HuH-7 (cell line): ENCODE results near the gene CYGB.

Experiments used
- DNase-seq: peaks from one replicate; pipeline ENCODE4 v3.0.0; 2011; ENCODE audit warnings: low spot score

The CYGB gene

DNA sequence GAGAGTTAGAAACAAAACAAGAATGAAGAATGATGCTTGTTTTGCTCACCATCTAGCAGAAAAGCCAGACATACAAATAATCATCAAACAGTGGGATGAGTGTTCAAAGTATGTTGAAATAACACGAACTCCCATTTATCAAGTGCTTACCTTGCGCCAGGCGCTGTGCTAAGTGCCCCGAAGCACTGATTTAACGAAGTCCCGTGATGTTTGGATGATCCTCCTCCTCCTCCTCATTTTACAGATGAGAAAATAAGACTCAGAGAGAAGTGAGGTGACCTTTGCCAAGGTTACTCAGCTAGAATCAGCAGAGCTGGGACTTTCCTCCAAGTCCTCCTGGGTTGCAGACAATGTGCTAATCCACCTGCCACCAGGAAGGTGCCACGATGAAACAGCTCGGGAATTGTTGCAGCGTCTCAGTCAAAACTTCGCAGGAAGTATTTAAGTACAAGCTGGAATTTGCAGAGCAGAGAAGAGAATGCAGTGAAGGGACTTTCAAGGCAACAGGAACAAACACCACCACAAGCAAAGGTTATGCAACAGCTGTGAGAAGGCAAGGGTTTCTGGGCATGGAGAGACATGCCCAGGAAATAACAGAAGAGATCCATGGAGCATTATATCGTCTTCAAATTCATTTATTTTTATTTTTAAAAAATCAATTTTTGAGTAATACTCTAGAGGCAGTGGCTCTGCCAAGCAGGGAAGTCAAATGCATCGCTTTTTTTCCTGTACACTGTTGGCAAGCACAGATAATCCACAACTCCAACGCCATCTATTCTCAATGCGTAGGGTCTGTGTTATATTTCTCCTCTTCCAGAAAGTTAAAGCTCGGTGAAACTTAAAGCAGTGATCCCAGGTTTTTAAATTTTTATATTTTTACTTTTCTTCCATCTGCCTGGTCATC, 13.5 kb upstream of the CYGB start:
- DNase-seq = no peak

DNA sequence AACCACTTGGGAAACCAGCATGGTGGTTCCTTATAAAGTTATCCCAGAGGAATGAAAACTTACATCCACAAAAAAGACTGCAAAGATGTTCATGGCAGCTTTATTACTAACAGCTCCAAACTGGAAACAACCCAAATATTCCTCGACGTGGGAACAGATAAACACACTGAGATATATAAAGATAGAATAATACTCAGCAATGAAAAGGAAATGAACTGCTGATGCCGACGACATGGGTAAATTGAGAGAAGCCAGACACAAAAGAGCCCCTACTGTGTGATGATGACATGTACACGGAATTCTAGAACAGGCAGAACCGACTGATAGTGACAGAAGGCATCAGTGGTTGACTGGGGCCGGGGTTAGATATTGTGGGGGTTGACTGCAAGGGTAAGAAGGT, 12.0 kb upstream of the CYGB start:
- no peak for DNase-seq

DNA sequence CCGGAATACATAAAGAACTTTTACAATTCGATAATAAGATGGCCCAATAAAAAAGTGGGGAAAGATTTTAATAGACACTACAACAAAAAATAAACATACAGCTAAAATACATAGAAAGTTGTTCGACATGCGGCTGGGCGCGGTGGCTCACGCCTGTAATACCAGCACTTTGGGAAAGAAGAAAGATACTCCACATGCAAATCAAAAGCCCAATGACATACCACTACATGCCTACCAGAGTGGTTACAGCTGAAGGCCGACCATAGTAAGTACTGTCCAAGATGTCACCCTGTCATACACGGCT, 11.7 kb upstream of the CYGB start:
- DNase-seq = no peak

DNA sequence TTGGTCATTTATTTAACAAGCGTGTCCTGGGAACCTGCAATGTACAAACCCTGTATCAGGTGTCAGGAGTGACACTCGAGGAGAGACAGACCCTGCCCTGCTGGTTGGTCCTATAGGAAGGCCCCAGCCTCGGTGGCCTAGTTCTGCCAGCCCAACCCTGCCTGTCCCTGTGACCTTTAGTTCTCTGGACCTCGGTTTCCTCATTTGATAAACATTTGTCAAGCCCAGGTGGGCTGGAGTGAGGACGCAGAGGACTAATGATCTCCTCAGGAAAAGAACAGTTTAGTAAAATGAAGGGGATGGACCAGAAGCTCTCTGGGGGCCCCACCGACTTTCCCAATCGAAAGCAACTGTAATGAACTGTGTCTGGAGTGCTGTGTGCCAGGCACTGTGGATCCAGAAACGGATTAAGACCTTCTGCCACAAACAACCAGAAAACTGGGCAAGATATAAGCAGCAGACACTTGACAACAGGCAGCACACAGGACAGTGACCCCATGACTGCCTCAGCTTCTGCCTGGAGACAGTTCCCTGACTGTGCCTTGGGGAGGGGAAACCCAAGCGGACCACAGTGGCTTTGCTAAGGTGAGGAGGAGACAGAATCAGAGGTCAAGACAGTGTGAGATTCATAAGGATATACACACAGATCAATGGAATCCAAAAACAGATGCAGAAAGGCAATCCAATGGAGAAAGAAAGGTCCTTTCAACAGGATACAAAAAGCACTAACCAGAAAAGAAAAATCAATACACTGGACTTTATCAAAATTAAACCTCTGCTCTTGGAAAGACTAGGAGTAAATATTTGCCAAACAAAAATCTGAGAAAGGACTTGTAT, 11.1 kb upstream of the CYGB start:
- DNase-seq = no peak

DNA sequence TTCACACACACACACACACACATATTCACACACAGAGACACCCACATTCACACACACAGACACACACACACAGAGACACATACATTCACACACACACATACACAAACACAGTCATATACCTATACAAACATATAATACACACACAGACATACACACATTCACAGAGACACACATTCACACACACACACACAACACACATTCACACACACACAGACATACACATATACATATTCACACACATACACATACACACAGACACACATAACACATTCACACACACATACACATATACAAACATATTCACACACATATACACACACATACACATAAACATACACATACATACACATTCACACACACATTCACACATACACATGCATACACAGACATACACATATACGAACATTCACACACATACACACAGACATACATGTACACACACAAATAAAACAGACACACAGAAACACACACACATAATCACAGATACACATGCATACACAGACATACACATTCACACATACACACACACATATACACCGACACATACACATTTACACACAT, 10.2 kb upstream of the CYGB start:
- no peak for DNase-seq

DNA sequence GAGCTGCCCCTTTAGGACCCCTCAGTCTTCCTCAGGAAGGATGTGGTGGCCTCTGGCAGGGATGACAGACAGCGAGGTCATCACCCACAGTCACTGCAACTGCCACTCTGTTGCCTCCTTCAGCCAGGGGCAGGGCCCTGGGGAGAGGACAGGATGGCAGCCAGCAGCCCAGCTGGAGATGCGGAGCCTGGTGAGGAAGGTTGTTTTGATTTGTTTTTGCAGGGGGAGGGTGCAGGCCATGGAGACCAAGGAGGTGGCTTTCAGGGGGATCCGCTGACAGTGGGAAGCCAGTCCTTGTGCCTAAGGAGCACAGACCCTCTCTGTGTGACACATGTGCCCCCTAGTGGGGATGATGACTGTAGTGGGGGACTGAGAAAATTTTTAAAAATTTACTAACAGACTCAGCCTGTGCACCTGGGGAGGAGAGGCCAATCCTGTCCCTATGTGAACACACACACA, 9.7 kb upstream of the CYGB start:
- peak; percentile 89 for DNase-seq

DNA sequence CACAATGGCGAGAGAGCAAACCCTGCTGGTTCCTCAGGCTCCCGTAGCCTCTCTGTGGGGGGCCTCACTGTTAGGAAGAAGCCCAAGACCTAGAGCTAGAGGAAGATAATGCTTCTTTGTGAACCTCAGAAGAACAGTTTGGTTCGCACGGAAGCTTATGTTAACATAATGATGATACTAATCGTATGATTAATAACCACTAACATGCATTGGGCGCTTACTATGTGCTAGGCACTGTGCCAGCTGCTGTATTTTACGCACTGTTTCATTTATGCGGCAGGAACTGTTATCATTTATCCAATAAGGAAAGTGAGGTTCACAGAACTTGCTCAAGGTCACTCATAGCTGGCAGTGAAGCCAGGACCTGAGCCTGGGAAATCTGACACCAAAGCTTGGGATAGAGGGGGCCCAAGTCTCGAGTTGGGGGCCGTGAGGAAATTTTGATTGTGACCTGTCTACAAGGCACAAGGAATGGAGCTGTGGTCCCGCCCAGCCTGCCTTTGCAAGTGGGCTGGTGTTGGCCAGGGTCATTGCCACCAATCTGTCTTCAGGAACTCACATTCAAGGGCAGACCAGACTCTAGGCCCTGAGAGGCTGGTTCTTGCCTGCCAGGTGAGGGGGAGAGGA, 9.2 kb upstream of the CYGB start:
- no peak for DNase-seq

DNA sequence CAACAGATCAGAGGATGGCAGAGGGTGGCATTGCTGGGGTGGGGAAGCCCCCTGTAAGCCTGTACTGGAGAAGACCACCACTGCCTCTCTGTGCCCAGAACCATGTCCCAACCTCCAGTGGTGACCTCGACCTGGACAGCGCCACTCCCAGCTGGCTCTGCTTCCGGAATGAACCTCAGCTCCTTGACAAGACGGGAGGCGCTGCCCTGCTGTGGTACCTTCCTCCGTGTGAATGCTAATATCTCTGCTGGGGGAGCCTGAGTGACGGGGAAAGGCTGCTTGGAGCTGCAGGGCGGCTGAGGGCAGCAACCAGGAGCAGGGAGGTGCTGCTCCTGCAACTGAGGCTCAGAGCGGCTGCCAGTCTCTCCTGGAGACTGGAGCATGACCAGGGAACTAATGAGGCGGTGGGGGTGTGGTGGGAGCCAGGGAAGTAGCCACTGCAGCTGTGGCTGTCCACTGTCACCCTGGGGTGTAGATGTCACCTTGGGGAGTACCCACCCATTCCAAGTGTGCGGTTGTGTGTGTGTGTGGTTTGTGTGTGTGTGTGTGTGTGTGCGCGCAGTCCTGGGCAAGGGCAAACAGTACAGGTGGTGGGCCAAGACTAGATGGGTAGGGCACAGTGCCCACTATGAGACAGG, 8.5 kb upstream of the CYGB start:
- DNase-seq = no peak

DNA sequence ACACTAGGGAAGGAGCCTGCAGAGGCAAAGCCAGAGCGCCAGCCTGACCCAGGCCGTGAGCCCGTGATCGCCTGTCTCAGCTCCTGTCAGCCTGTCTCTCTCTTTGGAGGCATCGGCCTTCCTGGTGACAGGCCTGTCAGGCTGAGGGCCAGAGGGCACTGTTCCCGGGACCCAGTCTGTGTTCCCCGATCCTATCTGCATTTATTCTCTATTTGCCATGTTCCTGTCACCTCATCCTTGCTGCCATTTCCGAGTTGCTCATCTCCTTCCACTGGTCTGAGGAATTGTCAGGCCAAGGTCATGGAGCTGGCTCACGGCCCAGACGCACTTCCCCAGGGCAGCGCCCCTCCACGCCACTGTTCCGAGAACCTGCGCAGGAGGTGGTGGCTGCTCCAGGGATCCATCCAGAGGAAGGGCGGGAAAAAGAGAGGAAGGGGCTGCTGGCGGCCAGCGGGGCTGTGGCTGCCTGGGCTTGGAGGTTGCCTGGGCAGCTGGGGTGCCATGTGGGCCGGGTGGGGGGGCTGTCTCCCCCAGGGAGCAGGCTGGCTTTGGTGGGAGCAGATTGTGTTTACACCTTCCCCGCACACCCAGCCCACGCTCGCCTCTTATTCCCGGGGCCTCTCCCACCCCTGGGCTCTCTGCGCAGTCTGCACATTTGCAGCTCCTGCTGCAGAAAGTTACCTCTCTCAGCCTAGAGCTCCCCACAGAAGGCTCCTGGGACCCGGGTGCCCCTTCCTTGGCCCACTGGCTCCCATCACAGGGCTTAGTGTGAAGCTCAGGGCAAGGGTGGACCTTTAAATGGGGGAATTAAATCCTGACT, 7.2 kb upstream of the CYGB start:
- DNase-seq = no peak

DNA sequence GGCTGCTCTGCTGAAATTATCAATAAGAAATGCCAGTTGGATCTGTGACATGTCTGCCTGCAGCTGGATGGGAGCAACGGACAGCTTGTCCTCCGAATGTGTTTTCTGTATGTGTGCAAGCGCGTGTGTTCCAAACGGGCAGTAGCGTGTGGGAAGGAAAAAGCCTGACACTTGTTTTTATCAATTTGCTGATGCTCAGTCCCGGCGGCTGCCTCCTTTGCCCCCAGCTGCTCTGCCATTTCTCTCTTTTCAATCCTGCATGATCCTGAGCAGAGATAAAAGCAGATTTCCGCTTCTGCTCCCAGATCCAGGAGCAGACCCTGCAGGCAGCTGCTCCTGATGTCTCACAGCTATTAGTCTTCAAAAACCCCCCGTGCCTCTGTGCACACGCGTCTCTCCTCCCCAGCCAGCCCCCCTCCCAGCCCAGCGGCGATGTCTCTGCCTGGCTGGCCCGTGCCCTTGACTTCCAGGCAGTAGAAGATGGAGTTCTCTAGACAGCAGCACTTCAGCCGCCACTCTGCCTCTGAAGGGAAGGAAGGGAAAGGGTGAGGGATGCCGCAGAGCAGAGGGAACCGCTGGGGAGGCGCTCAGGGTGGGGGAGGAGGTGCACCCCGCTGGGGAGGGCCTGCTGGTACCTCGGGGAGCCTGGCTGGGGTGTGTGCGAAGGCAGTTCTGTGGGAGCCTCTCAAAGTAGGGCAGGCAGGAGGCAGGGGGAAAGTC, 6.5 kb upstream of the CYGB start:
- no peak for DNase-seq

DNA sequence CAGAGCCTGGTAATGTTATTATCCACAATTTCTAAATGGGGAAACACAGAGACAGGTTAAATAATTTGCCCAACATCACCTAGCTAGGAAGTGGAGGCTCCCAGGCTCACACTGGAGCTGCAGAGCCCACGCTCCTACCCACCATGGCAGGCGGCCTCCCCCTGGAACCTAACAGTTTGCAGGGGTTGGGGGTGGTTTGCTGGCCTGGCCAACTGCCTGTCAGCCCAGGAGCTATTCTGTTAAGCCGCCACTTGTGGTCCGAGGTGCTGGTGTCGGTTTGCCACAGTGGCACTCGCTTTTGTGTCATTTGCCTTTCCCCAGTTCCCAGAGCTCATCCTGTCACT, 5.9 kb upstream of the CYGB start:
- DNase-seq = no peak

DNA sequence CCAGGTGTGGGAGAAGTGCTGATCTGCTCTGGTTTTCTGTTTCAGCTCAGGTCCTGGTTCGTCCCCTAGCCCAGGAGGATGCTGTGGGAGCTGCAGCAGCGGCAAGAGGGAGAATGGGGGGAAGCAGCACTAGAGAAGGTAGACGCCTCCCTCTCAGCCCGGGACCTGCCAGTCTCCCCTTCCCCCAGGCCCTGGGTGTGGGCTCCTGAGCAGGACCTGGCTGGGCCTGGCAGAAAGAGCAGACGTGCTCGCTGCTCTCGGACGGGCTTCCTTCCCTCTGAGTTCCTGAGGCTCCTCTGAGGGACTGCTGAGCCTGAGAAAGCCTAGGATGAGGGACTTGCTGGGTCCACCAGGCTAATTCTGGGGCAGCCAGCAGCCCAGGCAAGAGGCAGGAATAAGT, 5.5 kb upstream of the CYGB start:
- no peak for DNase-seq

DNA sequence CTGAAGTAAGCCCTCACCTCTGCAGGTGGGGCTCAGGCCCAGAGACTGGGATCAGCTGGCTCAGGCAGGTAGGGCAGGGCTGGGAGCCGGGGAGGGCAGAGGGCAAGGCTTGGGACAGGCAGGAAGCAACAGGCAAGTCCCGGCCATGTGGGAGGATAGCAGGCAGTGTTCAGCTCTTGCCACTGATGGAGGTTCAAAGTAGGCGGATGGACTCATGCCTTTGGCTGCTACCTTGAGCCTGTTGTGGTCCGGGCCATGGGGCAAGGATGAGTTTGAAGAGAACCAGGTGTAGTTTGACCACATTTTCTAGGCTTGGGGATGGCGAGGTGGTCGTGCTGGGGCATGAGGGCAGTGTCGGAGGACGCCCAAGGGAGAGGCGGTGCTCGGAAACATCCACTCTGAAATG, 5.1 kb upstream of the CYGB start:
- DNase-seq = no peak

DNA sequence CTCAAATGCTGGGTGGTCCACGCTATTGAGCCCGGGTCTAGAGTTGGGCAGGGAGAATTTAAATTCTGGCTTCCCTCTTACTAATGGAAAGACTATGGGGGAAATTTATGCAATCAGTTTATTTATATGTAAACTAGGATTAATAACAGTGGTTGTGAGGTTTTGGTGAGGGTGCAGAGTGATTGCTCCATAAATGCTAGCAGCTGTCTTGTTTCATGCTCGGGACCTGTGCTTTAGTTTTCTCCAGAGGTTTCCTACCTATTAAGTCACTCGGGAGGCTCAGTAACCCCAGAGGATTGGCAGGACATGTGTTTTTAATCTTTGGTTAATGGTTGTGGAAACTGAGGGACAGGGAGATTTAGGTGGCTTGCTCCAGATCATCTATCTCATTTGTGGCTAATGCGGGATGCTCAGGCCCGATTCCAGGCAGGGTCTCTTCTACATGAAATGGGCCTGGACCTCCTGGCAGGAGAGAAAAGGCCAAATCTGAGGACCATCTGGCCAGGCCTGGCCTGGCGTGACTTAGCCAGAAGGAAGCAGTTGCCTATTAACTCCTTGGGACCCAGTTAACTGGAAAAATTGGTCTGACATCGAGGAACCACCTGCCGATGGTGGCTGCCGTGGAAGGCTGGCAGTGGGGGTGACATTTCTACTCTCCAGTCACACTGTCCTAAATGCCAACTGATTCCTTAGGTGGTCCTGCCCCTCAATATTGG, 4.4 kb upstream of the CYGB start:
- DNase-seq = no peak

DNA sequence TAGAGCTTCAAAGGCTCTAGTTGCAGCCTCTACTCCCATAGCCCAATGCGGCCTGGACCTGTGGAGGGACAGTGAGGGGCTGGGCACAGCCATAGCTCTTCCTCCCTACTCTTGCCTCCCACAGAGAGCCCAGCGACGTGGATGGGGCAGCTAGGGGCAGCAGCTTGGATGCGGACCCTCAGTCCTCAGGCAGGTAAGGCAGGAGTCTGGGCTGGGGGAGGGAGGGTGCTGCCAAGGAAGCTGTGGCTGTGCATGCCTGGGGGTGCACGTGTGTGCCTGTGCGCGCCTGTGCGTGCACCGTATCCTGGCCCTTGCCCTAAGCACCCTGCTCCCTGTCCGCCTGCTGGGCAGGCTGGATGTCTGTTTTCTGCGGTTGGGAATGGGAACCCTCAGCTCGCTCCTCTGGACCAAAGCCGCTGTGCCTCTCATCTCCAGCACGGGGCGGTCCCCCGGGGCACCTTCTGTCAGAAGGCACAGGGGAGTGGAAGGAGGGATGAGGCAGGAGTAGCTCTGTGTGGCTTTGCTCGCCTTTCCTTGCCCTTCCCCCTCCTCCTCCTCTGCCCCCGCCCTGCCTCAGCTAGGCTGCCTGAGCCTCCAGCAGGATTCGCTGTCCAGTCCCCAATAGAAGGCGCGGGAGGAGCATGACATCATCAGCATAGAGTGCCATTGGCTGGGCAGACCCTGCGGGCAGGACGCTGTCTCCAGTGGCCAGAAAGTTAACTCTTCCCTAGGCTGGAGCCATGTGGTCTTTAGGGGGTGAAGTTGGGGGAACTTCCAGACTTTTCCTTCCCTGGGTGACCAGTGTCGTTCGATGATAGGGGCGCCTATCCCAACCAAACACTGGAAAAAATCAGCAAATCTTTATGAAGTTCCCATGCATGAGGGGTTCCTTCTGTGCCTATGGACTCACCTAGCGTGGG, 3.1 kb upstream of the CYGB start:
- DNase-seq = peak; percentile 100

DNA sequence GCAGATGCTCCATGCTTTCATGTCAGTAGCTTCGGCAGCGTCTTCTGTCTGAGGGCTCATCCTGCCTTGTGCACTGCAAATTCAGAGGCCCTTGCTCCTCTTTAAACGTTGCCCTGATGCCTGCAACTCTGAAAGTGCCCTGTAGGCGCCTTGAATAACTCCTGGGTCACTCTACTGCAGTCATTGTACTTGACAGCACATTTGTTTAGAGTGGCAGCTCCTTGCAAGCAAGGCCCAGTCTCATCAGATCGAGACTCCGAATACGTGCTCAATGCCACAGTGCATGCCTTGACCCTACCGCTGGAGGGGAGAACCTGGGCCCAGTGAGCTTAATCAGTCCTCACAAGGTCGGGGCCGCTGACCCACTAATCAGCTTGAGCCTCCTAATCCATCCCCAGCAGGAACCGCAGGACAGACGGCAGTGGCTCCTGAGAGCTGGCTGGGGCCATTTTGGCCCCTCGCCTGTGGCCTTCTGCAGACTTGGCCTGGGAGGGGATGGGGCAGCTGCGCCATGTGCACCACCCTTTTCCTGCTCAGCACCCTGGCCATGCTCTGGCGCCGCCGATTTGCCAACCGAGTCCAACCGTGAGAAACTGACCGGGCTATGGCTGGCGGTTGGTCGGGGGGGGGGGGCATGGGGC, 2.2 kb upstream of the CYGB start, which contains the start of gene PRCD:
Gene PRCD, plus strand, starts transcription at position 414 of the 641 bp plus-strand sequence. Its CDS starts 98 bp downstream, at position 512.
- no peak for DNase-seq

DNA sequence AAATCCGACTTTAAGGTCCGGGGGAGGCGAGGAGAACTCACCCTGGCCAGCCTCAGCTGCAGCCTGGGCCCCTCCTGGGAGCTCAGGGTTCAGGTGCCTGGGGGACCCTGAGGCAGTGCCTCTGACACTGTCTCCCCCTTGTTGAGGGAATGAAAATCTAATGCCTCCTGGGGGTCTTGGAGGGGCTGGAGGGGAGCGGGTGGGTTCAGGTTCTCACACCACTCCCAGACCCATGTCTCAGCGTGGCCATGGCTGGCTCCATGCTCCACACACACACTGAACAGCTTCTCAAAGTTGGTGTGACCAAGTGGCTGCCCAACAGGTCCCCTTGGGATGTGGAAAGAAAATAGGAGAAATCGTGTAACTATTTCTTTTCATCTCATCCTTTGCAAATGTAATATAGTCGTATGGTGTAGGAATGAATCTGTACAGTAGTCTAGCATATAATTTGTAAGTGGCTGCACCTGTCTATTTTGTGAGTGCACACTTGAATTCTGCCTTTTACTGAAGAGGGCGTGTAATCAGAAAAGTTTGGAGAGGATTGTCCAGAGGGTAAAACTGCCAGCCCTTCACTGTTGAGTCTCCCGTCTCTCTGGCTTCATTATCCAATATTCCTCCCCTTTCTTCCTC, 1.5 kb upstream of the CYGB start:
- no peak for DNase-seq
